ENCODE data around the gene CES2.

CES2 gene

DNA sequence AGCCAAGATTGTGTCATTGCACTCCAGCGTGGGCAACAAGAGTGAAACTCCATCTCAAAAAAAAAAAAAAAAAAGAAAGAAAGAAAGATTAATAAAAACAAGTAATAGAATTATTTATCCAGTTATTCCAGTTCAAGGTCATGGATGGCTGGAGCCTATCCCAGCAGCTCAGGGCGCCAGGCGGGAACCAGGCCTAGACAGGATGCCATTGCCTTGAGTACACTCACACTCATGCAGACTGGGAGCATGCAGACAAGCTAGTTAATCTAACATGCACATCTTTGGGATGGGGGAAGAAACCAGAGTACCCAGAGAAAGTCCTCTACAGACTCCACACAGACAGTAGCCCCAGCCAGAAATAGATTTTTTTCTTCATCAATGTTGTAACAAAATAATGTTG, 37.1 kb upstream of the CES2 start:
- peaks cover 3% of the 10 kb centered on the region; the same call in 1 of the 2 replicates for H3K27me3 ChIP-seq (ENCODE audit: insufficient read depth, low read length)
- TF ChIP-seq, protein P1, sequence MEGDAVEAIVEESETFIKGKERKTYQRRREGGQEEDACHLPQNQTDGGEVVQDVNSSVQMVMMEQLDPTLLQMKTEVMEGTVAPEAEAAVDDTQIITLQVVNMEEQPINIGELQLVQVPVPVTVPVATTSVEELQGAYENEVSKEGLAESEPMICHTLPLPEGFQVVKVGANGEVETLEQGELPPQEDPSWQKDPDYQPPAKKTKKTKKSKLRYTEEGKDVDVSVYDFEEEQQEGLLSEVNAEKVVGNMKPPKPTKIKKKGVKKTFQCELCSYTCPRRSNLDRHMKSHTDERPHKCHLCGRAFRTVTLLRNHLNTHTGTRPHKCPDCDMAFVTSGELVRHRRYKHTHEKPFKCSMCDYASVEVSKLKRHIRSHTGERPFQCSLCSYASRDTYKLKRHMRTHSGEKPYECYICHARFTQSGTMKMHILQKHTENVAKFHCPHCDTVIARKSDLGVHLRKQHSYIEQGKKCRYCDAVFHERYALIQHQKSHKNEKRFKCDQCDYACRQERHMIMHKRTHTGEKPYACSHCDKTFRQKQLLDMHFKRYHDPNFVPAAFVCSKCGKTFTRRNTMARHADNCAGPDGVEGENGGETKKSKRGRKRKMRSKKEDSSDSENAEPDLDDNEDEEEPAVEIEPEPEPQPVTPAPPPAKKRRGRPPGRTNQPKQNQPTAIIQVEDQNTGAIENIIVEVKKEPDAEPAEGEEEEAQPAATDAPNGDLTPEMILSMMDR (IDR thresholded peaks at IDR 0.05; ENCODE audit: low read length), result no peak
- no peak for TF ChIP-seq EZH2 (IDR thresholded peaks at IDR 0.05; ENCODE audit: borderline replicate concordance, low read length)
- no peak overlapping the region for H2AFZ ChIP-seq (ENCODE audit: low read length)

DNA sequence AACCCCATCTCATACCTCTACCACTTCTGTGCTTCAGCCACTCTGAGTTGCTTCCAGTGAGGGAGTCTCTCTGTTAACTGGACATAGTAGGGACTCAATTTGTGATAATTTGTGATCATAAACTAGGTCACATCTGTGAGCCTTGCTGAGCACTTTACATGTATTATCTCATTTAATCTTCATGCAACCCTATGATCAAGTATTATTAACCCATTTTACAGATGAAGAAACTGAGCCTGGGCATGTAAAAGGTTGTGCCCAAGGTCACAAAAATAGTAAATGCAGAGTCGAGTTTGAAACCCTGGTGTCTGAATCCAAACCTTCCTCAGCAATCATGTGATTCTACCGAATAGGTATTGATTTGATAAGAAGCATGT, 36.4 kb upstream of the CES2 start:
- no peaks in the 10 kb centered on the region for H3K9me3 ChIP-seq (ENCODE audit: low read length)
- no peak overlapping the region for H3K9ac ChIP-seq (ENCODE audit: low read length)
- no peaks in the 10 kb centered on the region for H3K9me2 ChIP-seq (ENCODE audit: low read depth, low read length)
- H3F3A ChIP-seq (ENCODE audit: insufficient read depth, low read length), result no peaks in the 10 kb centered on the region
- no peak overlapping the region for H3K4me2 ChIP-seq (ENCODE audit: low read length)
- H3K4me1 ChIP-seq (ENCODE audit: insufficient read depth, low read length, severe bottlenecking), result no peaks in the 10 kb centered on the region
- no peaks in the 10 kb centered on the region for H3K36me3 ChIP-seq (ENCODE audit: insufficient read depth, low read length)
- H3K27me3 ChIP-seq (ENCODE audit: insufficient read depth, low read length), result peaks cover 3% of the 10 kb centered on the region; the same call in 1 of the 2 replicates
- no peaks in the 10 kb centered on the region for H3K79me2 ChIP-seq (ENCODE audit: insufficient read depth, low read length)
- no peak overlapping the region for H3K4me3 ChIP-seq (ENCODE audit: low read depth, low read length, poor library complexity, severe bottlenecking)
- no peak overlapping the region for H2AFZ ChIP-seq (ENCODE audit: low read length)
- H4K20me1 ChIP-seq (ENCODE audit: insufficient read depth, low read length), result no peaks in the 10 kb centered on the region
- TF ChIP-seq, protein P1 (IDR thresholded peaks at IDR 0.05; ENCODE audit: low read length), result no peak
- no peak for TF ChIP-seq EZH2 (IDR thresholded peaks at IDR 0.05; ENCODE audit: borderline replicate concordance, low read length)
- H3K27ac ChIP-seq (ENCODE audit: low read depth, low read length, poor library complexity, severe bottlenecking), result no peak overlapping the region

More for the DNA sequence above, 37.1 kb upstream of the CES2 start:
- Histone ChIP-seq H3K79me2 (ENCODE audit: insufficient read depth, low read length) (no peaks in the 10 kb centered on the region), H3K4me3 (ENCODE audit: low read depth, low read length, poor library complexity, severe bottlenecking) (no peak overlapping the region), H3K4me1 (ENCODE audit: insufficient read depth, low read length, severe bottlenecking) (no peaks in the 10 kb centered on the region), H3K9me2 (ENCODE audit: low read depth, low read length) (no peaks in the 10 kb centered on the region), H4K20me1 (ENCODE audit: insufficient read depth, low read length) (no peaks in the 10 kb centered on the region), H3F3A (ENCODE audit: insufficient read depth, low read length) (no peaks in the 10 kb centered on the region), H3K27ac (ENCODE audit: low read depth, low read length, poor library complexity, severe bottlenecking) (no peak overlapping the region), H3K36me3 (ENCODE audit: insufficient read depth, low read length) (no peaks in the 10 kb centered on the region), H3K9ac (ENCODE audit: low read length) (no peak overlapping the region), H3K4me2 (ENCODE audit: low read length) (no peak overlapping the region), H3K9me3 (ENCODE audit: low read length) (no peaks in the 10 kb centered on the region)

DNA sequence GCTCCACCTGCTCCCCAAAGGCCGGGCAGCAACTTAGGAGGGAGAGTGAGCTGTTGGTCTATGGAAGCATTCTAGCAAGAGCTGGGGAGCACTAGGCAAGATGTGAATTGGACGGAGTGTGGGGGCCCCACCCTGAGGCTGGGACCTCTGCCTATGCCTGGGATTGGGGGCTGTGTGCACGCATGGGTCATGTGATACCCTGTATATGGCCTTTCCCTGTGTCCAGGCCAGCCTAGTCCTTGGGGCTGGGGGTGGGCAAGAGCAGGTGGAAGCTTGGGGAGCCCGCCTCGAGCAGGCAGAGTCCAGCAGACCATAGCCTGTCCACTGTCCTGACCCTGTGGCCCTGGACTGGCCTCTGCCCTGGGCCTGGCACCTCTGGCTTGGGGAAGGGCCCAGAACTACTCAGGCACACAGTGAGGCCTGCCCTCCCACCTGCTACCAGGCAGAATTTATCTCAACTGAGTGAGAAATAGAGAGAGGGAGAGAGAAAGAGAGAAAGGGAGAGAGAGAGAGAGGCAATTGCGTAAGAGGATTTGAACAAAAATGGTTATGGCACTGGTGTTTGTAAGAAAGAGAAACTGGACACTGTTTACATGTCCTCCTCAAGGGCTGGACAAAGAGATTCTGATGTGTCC, 35.9 kb upstream of the CES2 start:
- Histone ChIP-seq H3K4me1 (ENCODE audit: insufficient read depth, low read length, severe bottlenecking) (no peaks in the 10 kb centered on the region), H3K36me3 (ENCODE audit: insufficient read depth, low read length) (no peaks in the 10 kb centered on the region), H3K4me2 (ENCODE audit: low read length) (no peak overlapping the region), H3K9me3 (ENCODE audit: low read length) (no peaks in the 10 kb centered on the region), H3F3A (ENCODE audit: insufficient read depth, low read length) (no peaks in the 10 kb centered on the region), H3K27me3 (ENCODE audit: insufficient read depth, low read length) (peaks cover 3% of the 10 kb centered on the region; the same call in 1 of the 2 replicates), H3K27ac (ENCODE audit: low read depth, low read length, poor library complexity, severe bottlenecking) (no peak overlapping the region), H3K4me3 (ENCODE audit: low read depth, low read length, poor library complexity, severe bottlenecking) (no peak overlapping the region), H2AFZ (ENCODE audit: low read length) (no peak overlapping the region), H4K20me1 (ENCODE audit: insufficient read depth, low read length) (no peaks in the 10 kb centered on the region), H3K9me2 (ENCODE audit: low read depth, low read length) (no peaks in the 10 kb centered on the region), H3K79me2 (ENCODE audit: insufficient read depth, low read length) (no peaks in the 10 kb centered on the region), H3K9ac (ENCODE audit: low read length) (no peak overlapping the region)
- no peak for TF ChIP-seq EZH2 (IDR thresholded peaks at IDR 0.05; ENCODE audit: borderline replicate concordance, low read length)
- TF ChIP-seq, protein P1 (IDR thresholded peaks at IDR 0.05; ENCODE audit: low read length), result no peak
